Activated CD4-positive, CD25-positive, alpha-beta regulatory T cell (primary cell): Measurements from ENCODE around the gene CLDN6.

Source experiments
- DNase-seq, 4 experiments: peaks; one replicate each; lab custom pipeline; 2025; lab: John Stamatoyannopoulos, UW

Gene CLDN6

DNA sequence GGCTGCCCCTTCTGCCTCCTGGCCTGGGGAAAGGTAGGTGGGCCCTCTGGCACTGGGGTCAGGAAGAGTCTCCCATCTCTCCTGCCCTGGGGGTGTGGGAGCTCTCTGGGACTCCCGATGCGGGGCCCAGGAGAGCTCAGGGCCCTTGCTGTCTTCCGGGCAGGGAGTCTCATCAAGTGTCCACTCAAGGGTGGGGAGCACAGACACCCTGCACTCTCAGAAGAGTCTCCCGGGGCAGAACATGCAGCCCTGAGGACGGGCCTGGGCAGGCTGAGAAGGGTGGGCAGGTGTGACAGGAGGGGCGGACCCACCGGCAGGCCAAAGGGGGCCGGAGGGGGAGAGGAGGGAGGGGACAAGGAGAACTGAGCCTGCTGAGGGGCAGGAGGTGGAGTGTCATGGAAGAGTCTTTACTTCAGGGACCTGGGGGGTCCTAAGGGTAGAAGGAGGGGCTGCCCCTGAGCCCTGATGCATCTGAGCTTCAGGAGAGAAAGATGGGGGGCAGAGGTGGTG is 29.3 kb downstream of the CLDN6 start:
- DNase-seq = no peak

GRCh38 chr16:2987833-2988232 is 30.1 kb downstream of the CLDN6 start:
- DNase-seq = no peak

DNA sequence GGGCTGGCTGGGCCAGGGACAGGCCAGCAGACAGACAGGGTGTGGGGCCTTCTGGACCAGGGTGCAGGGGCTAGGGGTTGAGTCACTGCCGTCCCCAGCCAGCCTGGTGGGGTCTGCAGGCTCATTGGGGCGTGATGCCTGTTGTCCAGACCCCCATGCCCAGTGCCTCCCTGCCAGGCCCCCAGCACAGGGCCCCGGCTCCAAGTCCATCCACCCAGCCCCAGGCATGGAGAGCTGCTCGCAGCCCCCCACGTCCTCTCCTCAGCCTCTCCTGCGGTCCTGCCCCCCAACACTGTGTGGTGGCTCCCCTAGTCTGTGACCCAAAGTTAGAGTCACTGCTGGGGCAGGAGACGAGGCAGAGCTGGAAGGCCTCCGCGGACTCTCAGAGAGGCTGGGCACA is 30.7 kb downstream of the CLDN6 start:
- DNase-seq = no peak

DNA sequence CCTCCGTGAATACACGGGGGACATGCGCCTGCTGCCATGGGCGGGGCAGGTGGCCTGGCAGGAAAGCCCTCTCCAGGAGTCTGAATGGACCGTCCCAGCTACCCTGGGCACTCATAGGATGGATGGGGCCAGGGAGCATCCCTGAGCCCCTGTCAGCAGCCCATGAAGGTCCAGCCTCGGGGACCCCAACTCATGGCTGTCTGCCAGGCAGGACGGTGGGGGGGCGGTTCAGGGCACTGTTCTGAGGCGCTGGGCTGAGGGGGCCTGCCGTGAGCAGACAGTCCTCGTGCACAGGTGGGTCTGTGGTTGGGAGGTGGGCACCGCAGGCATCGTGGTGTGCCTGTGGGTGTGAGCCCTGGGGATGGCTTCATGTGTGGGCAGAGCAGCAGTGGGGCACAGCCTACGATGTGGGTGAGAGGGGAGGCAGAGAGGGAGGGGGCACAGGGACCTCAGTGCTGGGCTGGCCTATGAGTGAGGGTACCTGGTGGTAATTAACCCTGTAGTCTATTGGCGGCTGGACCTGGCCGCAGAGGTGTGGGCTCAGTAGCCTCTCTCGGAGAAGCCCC is 31.3 kb downstream of the CLDN6 start:
- no peak for DNase-seq

DNA sequence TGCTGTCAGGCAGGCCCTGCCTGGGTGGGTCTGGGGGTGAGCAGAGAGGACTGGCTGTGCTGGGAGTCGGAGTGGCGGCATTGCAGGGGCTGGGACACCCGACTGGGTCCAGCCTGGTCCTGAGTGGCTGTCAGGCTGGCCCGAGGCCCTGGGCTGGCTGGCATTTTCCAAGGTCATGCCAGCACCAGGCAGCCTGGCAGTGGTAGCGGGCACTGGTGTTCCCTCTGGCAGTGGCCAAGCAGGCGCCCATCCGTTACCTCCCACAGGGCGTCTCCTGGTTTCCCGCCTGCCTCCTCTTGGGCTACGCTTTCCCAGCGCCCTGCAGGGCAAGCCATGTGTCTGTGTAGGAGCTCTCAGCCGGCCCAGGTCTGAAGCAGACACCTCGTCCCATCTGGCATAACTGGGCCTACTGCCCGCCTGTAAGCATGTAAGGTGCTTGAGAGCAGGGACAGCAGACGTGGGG is 32.1 kb downstream of the CLDN6 start:
- no peak for DNase-seq

DNA sequence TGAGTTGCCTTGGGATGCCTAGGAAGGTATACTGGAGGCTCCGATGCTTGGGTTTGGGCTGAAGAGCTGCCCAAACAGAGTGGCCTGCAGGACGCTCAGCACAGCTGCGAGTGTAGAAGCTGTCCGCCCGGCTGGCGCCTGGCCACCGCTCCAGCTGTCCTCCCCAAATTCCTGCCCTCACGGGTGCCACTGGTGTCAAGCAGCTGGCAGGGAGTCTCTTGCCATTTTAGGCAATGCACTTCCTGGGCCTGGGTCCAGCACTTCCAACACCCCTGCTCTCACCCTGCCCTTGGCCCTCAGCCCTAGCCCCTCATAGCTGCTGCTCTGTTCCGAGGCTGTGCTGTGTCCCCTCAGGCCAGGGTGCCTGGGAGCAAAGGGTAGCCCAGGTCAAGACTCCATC is 32.5 kb downstream of the CLDN6 start:
- DNase-seq = no peak

DNA sequence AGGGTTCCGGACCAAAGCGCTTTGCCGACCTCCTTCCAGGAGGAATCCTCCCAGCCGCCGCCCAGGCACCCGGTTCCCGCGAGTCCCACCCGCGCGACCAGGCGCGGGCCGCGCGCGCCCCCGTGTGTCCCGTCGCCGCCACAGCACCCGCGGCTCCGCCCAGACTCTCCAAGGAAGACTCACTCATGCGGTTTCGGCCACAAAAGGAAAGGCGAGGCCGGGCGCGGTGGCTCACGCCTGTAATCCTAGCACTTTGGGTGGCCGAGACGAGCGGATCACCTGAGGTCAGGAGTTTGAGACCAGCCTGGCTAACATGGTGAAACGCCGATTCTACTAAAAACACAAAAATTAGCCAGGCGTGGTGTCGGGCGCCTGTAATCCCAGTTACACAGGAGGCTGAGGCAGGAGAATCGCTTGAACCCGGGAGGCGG is 34.3 kb downstream of the CLDN6 start:
- peak; percentile 40 to 53 (median 44) for DNase-seq

GRCh38 chr16:2982402-2982801 is 35.6 kb downstream of the CLDN6 start:
- DNase-seq = no peak

DNA sequence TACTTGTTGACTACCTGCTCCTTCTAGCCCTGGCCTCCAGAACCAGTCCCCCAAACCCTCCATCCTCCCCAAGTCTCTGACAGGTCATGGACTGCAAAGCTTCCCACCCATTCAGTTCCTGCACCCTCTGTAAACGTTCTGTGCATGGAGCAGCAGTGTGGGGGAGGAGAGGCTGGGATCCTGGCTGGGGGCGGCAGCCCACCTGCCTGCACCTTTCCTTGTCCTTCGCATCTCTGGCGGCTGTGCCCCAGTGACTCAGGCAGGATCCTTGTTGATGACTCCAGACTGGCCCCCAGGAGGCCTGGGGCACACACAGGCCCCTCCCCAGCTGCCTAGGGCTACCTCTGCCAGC is 36.1 kb downstream of the CLDN6 start:
- no peak for DNase-seq

DNA sequence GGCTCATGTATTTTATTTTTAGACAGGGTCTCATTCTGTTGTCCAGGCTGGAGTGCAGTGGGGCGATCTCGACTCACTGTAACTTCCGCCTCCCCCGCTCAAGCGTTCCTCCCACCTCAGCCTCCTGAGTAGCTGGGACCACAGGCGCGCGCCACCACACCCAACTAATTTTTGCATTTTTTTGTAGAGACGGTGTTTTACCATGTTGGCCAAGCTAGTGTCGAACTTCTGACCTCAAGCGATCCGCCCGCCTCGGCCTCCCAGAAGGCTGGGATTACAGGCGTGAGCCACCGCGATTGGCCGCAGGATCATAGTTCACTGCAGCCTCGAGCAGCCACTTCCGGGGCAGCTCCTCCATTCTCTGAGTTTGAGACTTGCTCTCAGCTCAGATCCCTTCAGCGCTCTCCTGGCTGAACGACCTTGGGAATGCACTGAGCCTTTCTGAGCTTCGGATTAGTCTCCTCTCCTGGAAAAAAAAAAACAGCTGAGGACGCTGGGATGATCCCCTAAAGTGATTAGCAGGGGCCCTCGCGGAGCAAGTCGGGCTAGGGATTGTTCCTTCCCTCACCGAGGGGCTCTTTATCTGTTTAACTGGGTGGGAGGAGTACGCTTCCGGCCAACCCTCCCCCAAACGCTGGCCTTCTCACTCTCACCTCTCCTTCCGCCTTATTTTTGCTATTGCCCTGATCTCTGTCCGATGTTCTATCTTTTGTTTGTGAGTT is 36.6 kb downstream of the CLDN6 start:
- DNase-seq = no peak

GRCh38 chr16:2980227-2981176 is 37.5 kb downstream of the CLDN6 start, which contains the start of gene PKMYT1:
TSS of gene PKMYT1 (minus strand) at chr16:2980446. CDS start at chr16:2979657, 789 bp downstream.
- peak; percentile 88 to 92 (median 90) for DNase-seq

- DNase-seq = no peak
These were observed 38.2 kb downstream of the CLDN6 start for GRCh38 chr16:2979669-2980226.

DNA sequence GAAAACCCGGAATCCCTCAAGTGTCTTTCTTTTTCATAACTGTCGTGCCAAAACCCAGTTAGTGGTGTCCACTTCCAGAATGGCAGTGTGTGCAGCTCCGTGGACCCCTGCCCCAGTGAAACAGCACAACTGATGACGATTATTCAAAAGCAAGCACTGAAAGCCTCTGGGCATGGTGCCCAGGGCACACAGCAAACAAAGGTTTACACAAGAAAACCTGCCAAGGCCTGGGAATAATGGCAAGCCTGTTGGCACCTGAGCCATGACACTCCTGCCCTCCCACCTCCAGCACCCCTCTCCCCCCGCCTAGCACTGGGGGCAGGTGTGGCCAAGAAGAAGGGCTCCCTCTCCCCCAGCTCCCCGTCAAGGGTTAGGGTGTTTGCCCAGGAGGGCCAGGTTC is 40.5 kb downstream of the CLDN6 start:
- no peak for DNase-seq

DNA sequence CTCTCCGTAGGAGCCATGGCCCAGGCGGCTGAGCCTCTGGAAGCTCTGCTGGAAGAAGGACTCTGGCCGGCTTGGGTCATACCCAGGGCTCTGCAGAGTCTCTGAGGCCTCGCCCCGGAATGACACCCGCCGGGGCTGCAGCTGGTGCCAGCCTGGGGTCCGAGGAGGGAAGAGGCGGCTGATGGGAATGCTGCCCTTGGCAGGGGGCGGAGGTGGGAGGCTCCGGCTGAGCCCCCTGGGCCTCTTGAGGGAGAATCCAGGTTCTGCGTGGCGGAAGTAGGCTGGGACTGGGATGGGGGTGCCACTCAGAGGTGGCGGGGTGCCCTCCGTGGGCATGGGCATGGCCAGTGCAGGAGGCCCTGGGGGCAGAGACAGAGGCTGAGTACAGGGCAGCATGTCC is 41.3 kb downstream of the CLDN6 start:
- no peak for DNase-seq

DNA sequence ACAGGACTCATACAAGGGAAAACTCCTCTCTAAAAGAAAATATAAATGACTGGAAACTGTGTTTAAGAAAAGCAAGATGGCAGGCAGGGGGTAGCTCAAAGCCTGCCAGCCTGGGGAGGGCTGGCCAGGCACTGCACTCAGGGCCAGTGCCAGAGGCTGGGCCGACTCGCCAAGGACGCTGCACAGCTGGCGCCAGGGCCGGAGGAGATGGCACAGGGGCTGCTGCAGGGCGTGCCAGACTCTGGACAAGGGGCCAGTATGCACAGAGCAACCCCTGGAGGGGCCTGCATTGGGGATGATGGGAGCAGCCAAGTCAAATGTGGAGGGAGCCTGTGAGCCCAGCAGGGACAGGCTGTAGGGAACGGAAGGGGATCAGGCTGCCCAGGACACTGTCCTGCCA is 41.8 kb downstream of the CLDN6 start:
- no peak for DNase-seq

GRCh38 chr16:2975161-2975795 is 42.7 kb downstream of the CLDN6 start:
- no peak for DNase-seq

DNA sequence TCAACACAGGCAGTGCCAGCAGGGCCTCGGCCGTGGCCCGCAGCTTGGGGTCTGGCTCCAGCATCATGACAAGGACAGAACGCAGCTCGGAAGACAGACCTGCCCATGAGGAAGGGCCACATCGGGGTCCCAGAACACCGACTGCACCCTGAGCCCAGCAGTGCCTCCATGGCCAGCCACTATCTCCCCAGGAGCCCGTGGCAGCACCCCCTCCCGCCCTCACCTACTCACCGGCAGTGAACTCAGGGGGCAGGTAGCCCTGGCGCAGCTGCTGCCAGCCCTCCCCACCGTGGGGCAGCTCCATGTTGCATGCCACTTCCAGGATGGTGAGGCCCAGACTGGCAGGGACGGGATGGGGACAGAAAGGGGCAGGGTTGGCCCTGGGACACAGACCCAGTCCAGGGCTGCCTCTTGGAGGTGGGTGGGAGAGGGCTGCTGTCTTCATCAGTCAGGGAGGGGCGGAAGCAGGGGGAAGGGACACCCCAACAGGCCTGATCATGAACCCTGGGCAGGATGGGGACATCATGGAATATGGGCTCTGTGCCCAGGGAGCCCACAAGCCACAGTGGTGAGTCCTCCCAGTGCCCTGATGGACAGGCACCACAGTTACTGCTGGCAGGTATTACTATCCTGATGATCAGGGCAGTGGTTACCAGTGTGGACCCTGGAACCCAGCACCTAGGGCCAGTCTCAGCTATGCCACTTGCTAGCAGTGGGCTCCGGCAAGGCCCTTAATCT is 43.5 kb downstream of the CLDN6 start:
- DNase-seq = no peak

DNA sequence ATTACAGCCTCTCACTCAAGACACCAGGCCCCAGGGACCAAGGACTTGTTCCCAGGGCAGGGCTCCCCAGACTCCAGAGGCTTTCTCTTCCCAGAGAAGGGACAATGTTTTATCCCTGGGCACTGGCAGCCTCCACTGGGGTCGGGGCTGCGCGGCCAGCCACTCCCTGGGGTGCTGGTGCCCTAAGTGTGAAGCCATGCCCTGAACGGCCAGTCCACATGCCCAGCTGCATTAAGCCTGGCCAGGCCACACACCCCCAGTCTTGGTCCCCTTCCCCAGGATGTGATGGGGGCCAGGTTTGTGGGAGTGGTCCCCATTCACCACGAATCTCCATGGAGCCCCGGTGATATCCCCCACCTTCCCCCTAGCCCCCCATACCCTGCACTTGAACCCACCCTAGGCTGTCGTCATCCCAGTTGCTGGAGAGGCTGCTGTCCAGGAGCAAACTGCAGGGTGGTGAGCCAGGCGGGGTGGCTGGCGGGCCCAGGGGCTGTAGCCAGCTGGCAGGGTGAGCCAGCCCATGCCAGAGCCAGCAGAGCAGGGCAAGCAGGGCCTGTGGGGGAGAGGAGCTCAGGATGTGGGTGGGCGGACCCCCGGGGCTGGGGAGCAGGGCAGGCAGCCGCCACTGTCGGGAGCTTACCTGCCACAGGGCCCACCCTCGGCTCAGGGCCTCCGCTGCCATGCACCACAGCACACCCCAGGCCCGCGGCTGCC is 44.2 kb downstream of the CLDN6 start:
- no peak for DNase-seq

GRCh38 chr16:2973093-2973492 is 44.9 kb downstream of the CLDN6 start:
- DNase-seq = no peak
